HepG2 (cell line): ENCODE results near the gene APBB2. TPM values are rescaled to one million over a fixed set of nuclear protein-coding genes. Genes with fewer than 3 reads are reported as not detected.
A peak's percentile ranks its signal among the peaks of the same experiment; 100 is the strongest.
"Not testable (repeated sequence)": the region's sequence is repeated elsewhere in the genome, so short reads cannot be mapped to it uniquely, and the experiment has no call there.

Experiments
- ATAC-seq: fragments of 200-7000 bp; cut with Tn5 transposase; 3 replicates; pipeline ENCODE4 v1.9.1; 2020; ENCODE audit warnings: mild to moderate bottlenecking, moderate library complexity
- BruUV-seq: library from RNA; stranded (reverse); fragments of 400-500 nt; replicated peaks from 2 replicates; lab custom pipeline; 2021; lab: Mats Ljungman, UMichigan
- CTCF ChIA-PET: fragments of 300-600 bp; formaldehyde crosslinking; extraction: SDS; loops from one replicate; lab custom pipeline; 2021; ENCODE audit warnings: low total read pairs, inconsistent platforms, low intra/inter-chr PET ratio; lab: Yijun Ruan, JAX
- POLR2A ChIA-PET: fragments of 350-600 bp; sonication (Branson Sonifier 250); formaldehyde crosslinking; loops from one replicate; lab custom pipeline; 2020; ENCODE audit warnings: antibody characterized with exemption, inconsistent platforms; lab: Yijun Ruan, JAX
- DNase-seq: peaks from one replicate; pipeline ENCODE4 v3.0.0-alpha.2; 2015; ENCODE audit warnings: low spot score
- FAIRE-seq: peaks from 3 replicates; lab custom pipeline; 2011; peaks lifted over from hg19 to GRCh38; lab: Jason Lieb, UNC
- H2AFZ ChIP-seq: one replicate; pipeline ENCODE4 v1.6.1; 2011; ENCODE audit warnings: low read length, inconsistent platforms
- H3K27ac ChIP-seq: fragments of 300-600 bp; 3 replicates; pipeline ENCODE4 v1.8.0; 2011; ENCODE audit warnings: mixed run types, mild to moderate bottlenecking, mixed read lengths, low read length, inconsistent platforms; ENCODE audit not compliant: insufficient read depth; ENCODE audit errors: extremely low read length
- H3K27me3 ChIP-seq, 2 experiments: fragments of 200-600 bp in 1 of 2; 2 replicates in 1 of 2; 3 replicates in 1 of 2; pipeline versions ENCODE4 v1.6.0 to v1.8.0; 2011; ENCODE audit warnings: low read length in 2 of 2, mild to moderate bottlenecking in 2 of 2, moderate library complexity in 2 of 2, inconsistent platforms in 1 of 2; ENCODE audit not compliant: insufficient read depth in 2 of 2, control insufficient read depth in 1 of 2
- H3K36me3 ChIP-seq, 2 experiments: fragments of 200-600 bp in 1 of 2; replicated peaks in 1 of 2; 2 replicates in 1 of 2; 3 replicates in 1 of 2; pipeline versions ENCODE4 v1.5.1 to v1.8.0; 2011; ENCODE audit warnings: low read length in 2 of 2, inconsistent platforms in 1 of 2; ENCODE audit not compliant: insufficient read depth in 2 of 2, control insufficient read depth in 1 of 2
- H3K4me1 ChIP-seq: 2 replicates; pipeline ENCODE4 v1.5.1; 2012; ENCODE audit warnings: low read length, inconsistent platforms; ENCODE audit not compliant: insufficient read depth
- H3K4me2 ChIP-seq: 2 replicates; pipeline ENCODE4 v1.6.0; 2011; ENCODE audit warnings: low read depth, low read length, inconsistent platforms
- H3K4me3 ChIP-seq, 3 experiments: fragments of 200-600 bp in 1 of 3; sonication (generic), shearing (Covaris generic) in 1 of 3; replicated peaks in 1 of 3; 2 replicates each; pipeline ENCODE4 v1.5.1; 2011 to 2016; ENCODE audit warnings: low read length in 3 of 3, inconsistent platforms in 2 of 3, low read depth in 2 of 3, mild to moderate bottlenecking in 2 of 3, control low read depth in 1 of 3, mixed read lengths in 1 of 3; ENCODE audit not compliant: insufficient read depth in 1 of 3
- H3K79me2 ChIP-seq: one replicate; pipeline ENCODE4 v1.6.1; 2011; ENCODE audit warnings: low read length, inconsistent platforms; ENCODE audit not compliant: insufficient read depth
- H3K9ac ChIP-seq: 2 replicates; pipeline ENCODE4 v1.6.0; 2011; ENCODE audit warnings: mild to moderate bottlenecking, low read depth, low read length, inconsistent platforms; ENCODE audit not compliant: insufficient read depth
- H3K9me3 ChIP-seq: 2 replicates; pipeline ENCODE4 v1.5.1; 2012; ENCODE audit warnings: mild to moderate bottlenecking, low read length
- H4K20me1 ChIP-seq: 2 replicates; pipeline ENCODE4 v1.6.0; 2011; ENCODE audit warnings: inconsistent platforms, mild to moderate bottlenecking, low read length, moderate library complexity; ENCODE audit not compliant: insufficient read depth
- CEBPG ChIP-seq: IDR thresholded peaks from 2 replicates; pipeline ENCODE4 v1.6.1; 2016
- NR2F6 ChIP-seq, 2 experiments: IDR thresholded peaks; 2 replicates each; pipeline ENCODE4 v1.6.1; 2016; ENCODE audit warnings: antibody characterized with exemption in 1 of 2, mild to moderate bottlenecking in 1 of 2
- RCOR2 ChIP-seq: IDR thresholded peaks from 2 replicates; pipeline ENCODE4 v1.6.1; 2016; ENCODE audit warnings: missing biosample characterization, missing genetic modification reagents
- ZMYM3 ChIP-seq: sonication (generic); formaldehyde crosslinking; IDR thresholded peaks from 2 replicates; pipeline ENCODE4 v1.5.1; 2020; ENCODE audit warnings: mild to moderate bottlenecking, missing genetic modification reagents
- ZMYM4 ChIP-seq: sonication (generic); formaldehyde crosslinking; IDR thresholded peaks from 2 replicates; pipeline ENCODE4 v1.8.1; 2023; ENCODE audit warnings: mild to moderate bottlenecking, missing genetic modification reagents
- WGBS: methylation state at CpG from one replicate; pipeline ENCODE4 v1.1.6; 2017; ENCODE audit warnings: low lambda C conversion rate; 5-methylcytosine and 5-hydroxymethylcytosine counted together
- in situ Hi-C: cut with HindIII; loops from 2 replicates; pipeline ENCODE4 v1.10.0; 2017; ENCODE audit warnings: low pct_unique_long_range_greater_than_20kb; ENCODE audit not compliant: extremely low pct_ligation_motif_present
- intact Hi-C: fragments of 100-400 bp; cut with micrococcal nuclease; formaldehyde crosslinking; loops from one replicate; pipeline ENCODE4 v1.10.0; 2022; ENCODE audit not compliant: unreplicated experiment
- polyA plus RNA-seq, 8 experiments: library from polyadenylated mRNA; depleted of rRNA in 3 of 8; stranded (reverse) in 7 of 8; unstranded in 1 of 8; fragments of >200 nt; fragmentation: Illumina TruSeq in 4 of 8; extraction: Trizol in 4 of 8; gene quantifications; 2 replicates each; pipeline versions ENCODE4 v1.2.1 to v1.2.3, GENCODE V29; 2011 to 2016; ENCODE audit warnings: low read depth in 4 of 8, missing spikeins in 1 of 8, mixed read lengths in 1 of 8; ENCODE audit not compliant: insufficient read depth in 1 of 8
- total RNA-seq, 5 experiments: library from RNA; depleted of rRNA; stranded (reverse); fragments of >200 nt; fragmentation: Illumina TruSeq; extraction: Trizol; gene quantifications; 2 replicates each; pipeline ENCODE4 v1.2.3, GENCODE V29; 2016; ENCODE audit warnings: low read depth in 1 of 5
- TF ChIP-seq, protein P1 (sequence below): sonication (generic); formaldehyde crosslinking; IDR thresholded peaks from 2 replicates; pipeline ENCODE4 v1.4.0; 2020; ENCODE audit warnings: missing genetic modification reagents
- TF ChIP-seq, protein P2 (sequence below): IDR thresholded peaks from 2 replicates; pipeline ENCODE4 v1.4.0; 2020; ENCODE audit warnings: mild to moderate bottlenecking, missing genetic modification reagents
- TF ChIP-seq, protein P3 (sequence below): sonication (generic); formaldehyde crosslinking; IDR thresholded peaks from 2 replicates; pipeline ENCODE4 v1.4.0; 2020; ENCODE audit warnings: missing genetic modification reagents
- TF ChIP-seq, protein P4 (sequence below): sonication (generic); formaldehyde crosslinking; conservative IDR thresholded peaks from 2 replicates; pipeline ENCODE4 v1.4.0; 2020; ENCODE audit warnings: mild to moderate bottlenecking, missing genetic modification reagents, moderate library complexity
- TF ChIP-seq, protein P5 (sequence below): IDR thresholded peaks from 2 replicates; pipeline ENCODE4 v1.6.1; 2016; ENCODE audit warnings: low read depth

APBB2 gene
- total and polyA plus RNA-seq, 2 of the 13 experiments (the other 11 are each of a cell fraction or from before 2014, with no cell fraction given) = 11.7 to 17.0 TPM

DNA sequence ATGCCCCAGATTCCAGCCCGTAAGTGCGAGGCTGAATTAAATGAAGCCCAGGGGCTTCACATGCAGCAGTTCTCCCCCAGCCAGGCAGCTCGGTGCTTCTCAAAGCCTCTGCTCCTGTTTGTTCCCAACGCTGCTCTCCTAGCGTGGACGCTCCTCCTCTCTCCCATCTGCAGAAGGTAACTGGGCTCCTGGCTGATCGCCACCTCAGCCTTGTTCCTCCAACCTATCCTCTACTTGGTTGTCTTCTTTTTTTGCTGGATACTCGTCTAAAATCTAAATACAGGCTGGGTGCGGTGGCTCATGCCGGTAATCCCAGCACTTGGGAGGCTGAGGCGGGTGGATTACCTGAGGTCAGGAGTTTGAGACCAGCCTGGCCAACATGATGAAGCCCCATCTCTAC lies 394.2 kb downstream of the APBB2 start (continued):
- TF ChIP-seq, protein P1, sequence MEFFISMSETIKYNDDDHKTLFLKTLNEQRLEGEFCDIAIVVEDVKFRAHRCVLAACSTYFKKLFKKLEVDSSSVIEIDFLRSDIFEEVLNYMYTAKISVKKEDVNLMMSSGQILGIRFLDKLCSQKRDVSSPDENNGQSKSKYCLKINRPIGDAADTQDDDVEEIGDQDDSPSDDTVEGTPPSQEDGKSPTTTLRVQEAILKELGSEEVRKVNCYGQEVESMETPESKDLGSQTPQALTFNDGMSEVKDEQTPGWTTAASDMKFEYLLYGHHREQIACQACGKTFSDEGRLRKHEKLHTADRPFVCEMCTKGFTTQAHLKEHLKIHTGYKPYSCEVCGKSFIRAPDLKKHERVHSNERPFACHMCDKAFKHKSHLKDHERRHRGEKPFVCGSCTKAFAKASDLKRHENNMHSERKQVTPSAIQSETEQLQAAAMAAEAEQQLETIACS (CRISPR knock-in tag) = no peak

DNA sequence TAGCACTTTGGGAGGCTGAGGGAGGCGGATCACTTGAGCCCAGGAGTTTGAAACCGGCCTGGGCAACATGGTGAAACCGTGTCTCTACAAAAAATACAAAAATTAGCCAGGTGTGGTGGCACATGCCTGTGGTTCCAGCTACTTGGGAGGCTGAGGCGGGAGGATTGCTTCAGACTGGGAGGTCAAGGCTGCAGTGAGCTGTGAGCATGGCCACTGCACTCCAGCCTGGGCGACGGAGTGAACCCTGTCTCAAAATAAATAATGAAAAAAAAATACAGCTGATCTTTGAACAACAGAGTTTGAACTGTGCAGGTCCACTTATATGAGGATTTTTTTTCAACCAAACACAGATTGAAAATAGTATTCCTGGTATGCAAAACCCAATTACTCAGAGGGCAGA lies 397.2 kb downstream of the APBB2 start:
- peak; percentile 76 for ATAC-seq
- H3K27ac ChIP-seq = peak overlapping the region; percentile 9
- peak; percentile 13 for DNase-seq
- H3K4me3 ChIP-seq, POLR2A ChIA-PET, H3K4me2 ChIP-seq, H4K20me1 ChIP-seq, H2AFZ ChIP-seq, H3K27me3 ChIP-seq, H3K9me3 ChIP-seq, in situ Hi-C loops, CTCF ChIA-PET, H3K79me2 ChIP-seq, H3K4me1 ChIP-seq, BruUV-seq, FAIRE-seq, H3K9ac ChIP-seq, intact Hi-C loops: not testable (repeated sequence)
- 84% methylated on average over 6 of the region's 6 CpGs for WGBS
- peaks cover 6 to 25% of the 10 kb centered on the region in 2 experiments for H3K36me3 ChIP-seq
- TF ChIP-seq ZMYM4 (peak; percentile 72), NR2F6 (IDR thresholded peaks at IDR 0.05) (peak; percentile 51), NR2F6 (CRISPR knock-in tag; IDR thresholded peaks at IDR 0.05) (peak; percentile 63; the same call in 1 of the 2 replicates), ZMYM3 (CRISPR knock-in tag) (peak; percentile 90), RCOR2 (0 out of 2 replicates have a peak, but pooled peaks have one; percentile 54), CEBPG (CRISPR knock-in tag) (peak; percentile 33; the same call in 1 of the 2 replicates)
- TF ChIP-seq, protein P2, sequence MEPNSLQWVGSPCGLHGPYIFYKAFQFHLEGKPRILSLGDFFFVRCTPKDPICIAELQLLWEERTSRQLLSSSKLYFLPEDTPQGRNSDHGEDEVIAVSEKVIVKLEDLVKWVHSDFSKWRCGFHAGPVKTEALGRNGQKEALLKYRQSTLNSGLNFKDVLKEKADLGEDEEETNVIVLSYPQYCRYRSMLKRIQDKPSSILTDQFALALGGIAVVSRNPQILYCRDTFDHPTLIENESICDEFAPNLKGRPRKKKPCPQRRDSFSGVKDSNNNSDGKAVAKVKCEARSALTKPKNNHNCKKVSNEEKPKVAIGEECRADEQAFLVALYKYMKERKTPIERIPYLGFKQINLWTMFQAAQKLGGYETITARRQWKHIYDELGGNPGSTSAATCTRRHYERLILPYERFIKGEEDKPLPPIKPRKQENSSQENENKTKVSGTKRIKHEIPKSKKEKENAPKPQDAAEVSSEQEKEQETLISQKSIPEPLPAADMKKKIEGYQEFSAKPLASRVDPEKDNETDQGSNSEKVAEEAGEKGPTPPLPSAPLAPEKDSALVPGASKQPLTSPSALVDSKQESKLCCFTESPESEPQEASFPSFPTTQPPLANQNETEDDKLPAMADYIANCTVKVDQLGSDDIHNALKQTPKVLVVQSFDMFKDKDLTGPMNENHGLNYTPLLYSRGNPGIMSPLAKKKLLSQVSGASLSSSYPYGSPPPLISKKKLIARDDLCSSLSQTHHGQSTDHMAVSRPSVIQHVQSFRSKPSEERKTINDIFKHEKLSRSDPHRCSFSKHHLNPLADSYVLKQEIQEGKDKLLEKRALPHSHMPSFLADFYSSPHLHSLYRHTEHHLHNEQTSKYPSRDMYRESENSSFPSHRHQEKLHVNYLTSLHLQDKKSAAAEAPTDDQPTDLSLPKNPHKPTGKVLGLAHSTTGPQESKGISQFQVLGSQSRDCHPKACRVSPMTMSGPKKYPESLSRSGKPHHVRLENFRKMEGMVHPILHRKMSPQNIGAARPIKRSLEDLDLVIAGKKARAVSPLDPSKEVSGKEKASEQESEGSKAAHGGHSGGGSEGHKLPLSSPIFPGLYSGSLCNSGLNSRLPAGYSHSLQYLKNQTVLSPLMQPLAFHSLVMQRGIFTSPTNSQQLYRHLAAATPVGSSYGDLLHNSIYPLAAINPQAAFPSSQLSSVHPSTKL (CRISPR knock-in tag) = peak; percentile 56; the same call in 1 of the 2 replicates
- TF ChIP-seq, protein P3, sequence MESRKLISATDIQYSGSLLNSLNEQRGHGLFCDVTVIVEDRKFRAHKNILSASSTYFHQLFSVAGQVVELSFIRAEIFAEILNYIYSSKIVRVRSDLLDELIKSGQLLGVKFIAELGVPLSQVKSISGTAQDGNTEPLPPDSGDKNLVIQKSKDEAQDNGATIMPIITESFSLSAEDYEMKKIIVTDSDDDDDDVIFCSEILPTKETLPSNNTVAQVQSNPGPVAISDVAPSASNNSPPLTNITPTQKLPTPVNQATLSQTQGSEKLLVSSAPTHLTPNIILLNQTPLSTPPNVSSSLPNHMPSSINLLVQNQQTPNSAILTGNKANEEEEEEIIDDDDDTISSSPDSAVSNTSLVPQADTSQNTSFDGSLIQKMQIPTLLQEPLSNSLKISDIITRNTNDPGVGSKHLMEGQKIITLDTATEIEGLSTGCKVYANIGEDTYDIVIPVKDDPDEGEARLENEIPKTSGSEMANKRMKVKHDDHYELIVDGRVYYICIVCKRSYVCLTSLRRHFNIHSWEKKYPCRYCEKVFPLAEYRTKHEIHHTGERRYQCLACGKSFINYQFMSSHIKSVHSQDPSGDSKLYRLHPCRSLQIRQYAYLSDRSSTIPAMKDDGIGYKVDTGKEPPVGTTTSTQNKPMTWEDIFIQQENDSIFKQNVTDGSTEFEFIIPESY (CRISPR knock-in tag) = peak; percentile 99
- TF ChIP-seq, protein P4, sequence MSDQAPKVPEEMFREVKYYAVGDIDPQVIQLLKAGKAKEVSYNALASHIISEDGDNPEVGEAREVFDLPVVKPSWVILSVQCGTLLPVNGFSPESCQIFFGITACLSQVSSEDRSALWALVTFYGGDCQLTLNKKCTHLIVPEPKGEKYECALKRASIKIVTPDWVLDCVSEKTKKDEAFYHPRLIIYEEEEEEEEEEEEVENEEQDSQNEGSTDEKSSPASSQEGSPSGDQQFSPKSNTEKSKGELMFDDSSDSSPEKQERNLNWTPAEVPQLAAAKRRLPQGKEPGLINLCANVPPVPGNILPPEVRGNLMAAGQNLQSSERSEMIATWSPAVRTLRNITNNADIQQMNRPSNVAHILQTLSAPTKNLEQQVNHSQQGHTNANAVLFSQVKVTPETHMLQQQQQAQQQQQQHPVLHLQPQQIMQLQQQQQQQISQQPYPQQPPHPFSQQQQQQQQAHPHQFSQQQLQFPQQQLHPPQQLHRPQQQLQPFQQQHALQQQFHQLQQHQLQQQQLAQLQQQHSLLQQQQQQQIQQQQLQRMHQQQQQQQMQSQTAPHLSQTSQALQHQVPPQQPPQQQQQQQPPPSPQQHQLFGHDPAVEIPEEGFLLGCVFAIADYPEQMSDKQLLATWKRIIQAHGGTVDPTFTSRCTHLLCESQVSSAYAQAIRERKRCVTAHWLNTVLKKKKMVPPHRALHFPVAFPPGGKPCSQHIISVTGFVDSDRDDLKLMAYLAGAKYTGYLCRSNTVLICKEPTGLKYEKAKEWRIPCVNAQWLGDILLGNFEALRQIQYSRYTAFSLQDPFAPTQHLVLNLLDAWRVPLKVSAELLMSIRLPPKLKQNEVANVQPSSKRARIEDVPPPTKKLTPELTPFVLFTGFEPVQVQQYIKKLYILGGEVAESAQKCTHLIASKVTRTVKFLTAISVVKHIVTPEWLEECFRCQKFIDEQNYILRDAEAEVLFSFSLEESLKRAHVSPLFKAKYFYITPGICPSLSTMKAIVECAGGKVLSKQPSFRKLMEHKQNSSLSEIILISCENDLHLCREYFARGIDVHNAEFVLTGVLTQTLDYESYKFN = peak; percentile 45
- TF ChIP-seq, protein P5, sequence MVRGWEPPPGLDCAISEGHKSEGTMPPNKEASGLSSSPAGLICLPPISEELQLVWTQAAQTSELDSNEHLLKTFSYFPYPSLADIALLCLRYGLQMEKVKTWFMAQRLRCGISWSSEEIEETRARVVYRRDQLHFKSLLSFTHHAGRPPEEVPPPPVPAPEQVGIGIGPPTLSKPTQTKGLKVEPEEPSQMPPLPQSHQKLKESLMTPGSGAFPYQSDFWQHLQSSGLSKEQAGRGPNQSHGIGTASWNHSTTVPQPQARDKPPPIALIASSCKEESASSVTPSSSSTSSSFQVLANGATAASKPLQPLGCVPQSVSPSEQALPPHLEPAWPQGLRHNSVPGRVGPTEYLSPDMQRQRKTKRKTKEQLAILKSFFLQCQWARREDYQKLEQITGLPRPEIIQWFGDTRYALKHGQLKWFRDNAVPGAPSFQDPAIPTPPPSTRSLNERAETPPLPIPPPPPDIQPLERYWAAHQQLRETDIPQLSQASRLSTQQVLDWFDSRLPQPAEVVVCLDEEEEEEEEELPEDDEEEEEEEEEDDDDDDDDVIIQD (CRISPR knock-in tag) = peak; percentile 71; the same call in 1 of the 2 replicates
